Sigmoid colon (tissue), 7 donors: ENCODE data around the gene OMP. TPM values are rescaled to one million over a fixed set of nuclear protein-coding genes. Genes with fewer than 3 reads are reported as not detected.

Experiments
- DNase-seq: peaks from one replicate; pipeline ENCODE4 v3.0.0-alpha.2; 2019
- H3K27ac ChIP-seq, 4 donors: fragments of 200-600 bp; sonication (generic); one replicate each; pipeline ENCODE4 v1.5.1; 2016 to 2019; ENCODE audit warnings: mild to moderate bottlenecking in 1 of 4
- H3K27me3 ChIP-seq, 3 donors: fragments of 200-600 bp; sonication (generic); one replicate each; pipeline ENCODE4 v1.5.1; 2019; ENCODE audit warnings: mild to moderate bottlenecking in 1 of 3
- H3K36me3 ChIP-seq, 4 donors: fragments of 200-600 bp; sonication (generic); one replicate each; pipeline ENCODE4 v1.5.1; 2016 to 2019
- H3K4me1 ChIP-seq, 4 donors: fragments of 200-600 bp; sonication (generic); one replicate each; pipeline ENCODE4 v1.5.1; 2017 to 2019
- H3K4me3 ChIP-seq, 4 donors: fragments of 200-600 bp; sonication (generic); one replicate each; pipeline ENCODE4 v1.5.1; 2017 to 2019; ENCODE audit warnings: mild to moderate bottlenecking in 2 of 4, moderate library complexity in 1 of 4
- H3K9me3 ChIP-seq, 4 donors: fragments of 200-600 bp in 3 of 4; sonication (generic) in 3 of 4; one replicate each; pipeline versions ENCODE4 v1.5.1 to v1.6.1; 2013 to 2019
- EP300 ChIP-seq, 4 donors: sonication (generic); formaldehyde crosslinking; IDR thresholded peaks; one replicate each; pipeline ENCODE4 v1.6.1; 2017; ENCODE audit warnings: antibody characterized with exemption in 4 of 4
- POLR2A ChIP-seq, 2 donors: fragments of 450-650 bp; IDR thresholded peaks; one replicate each; pipeline ENCODE4 v1.6.1; 2016; ENCODE audit warnings: antibody characterized with exemption in 2 of 2, mild to moderate bottlenecking in 2 of 2, moderate library complexity in 2 of 2
- POLR2AphosphoS5 ChIP-seq, 4 donors: sonication (generic); formaldehyde crosslinking; IDR thresholded peaks; one replicate each; pipeline ENCODE4 v1.6.1; 2017; ENCODE audit warnings: antibody characterized with exemption in 4 of 4
- WGBS, 2 donors: extraction: QIAGEN DNeasy Blood & Tissue Kit; methylation state at CpG; one replicate each; pipeline ENCODE4 v1.1.7; 2013; 5-methylcytosine and 5-hydroxymethylcytosine counted together
- intact Hi-C: fragments of 100-400 bp; cut with DNase I; formaldehyde crosslinking; loops from one replicate; pipeline ENCODE4 v1.15.1; 2023
- polyA plus RNA-seq, 3 donors: library from polyadenylated mRNA; stranded (reverse); fragments of 200-250 nt; gene quantifications; one replicate each; pipeline ENCODE4 v1.2.3, GENCODE V29; 2013
- total RNA-seq, 4 donors: library from RNA; depleted of rRNA; stranded (reverse); fragments of >200 nt; gene quantifications; one replicate each; pipeline ENCODE4 v1.1.0, GENCODE V29; 2016
- TF ChIP-seq, protein P1 (sequence below), 4 experiments: fragments of 450-650 bp in 3 of 4; fragments of 200-600 bp in 1 of 4; IDR thresholded peaks; one replicate each; pipeline ENCODE4 v1.5.1; 2016 to 2019; ENCODE audit warnings: antibody characterized with exemption in 4 of 4, mild to moderate bottlenecking in 3 of 4, moderate library complexity in 2 of 4
- donor health status: healthy with polysubstance abuse.
- donor health status: Bipolar disorder and iron deficiency.
- donor health status: healthy.

Gene OMP
- total and polyA plus RNA-seq, 7 donors: 1.4 to 4.5 TPM; not detected in 5

DNA sequence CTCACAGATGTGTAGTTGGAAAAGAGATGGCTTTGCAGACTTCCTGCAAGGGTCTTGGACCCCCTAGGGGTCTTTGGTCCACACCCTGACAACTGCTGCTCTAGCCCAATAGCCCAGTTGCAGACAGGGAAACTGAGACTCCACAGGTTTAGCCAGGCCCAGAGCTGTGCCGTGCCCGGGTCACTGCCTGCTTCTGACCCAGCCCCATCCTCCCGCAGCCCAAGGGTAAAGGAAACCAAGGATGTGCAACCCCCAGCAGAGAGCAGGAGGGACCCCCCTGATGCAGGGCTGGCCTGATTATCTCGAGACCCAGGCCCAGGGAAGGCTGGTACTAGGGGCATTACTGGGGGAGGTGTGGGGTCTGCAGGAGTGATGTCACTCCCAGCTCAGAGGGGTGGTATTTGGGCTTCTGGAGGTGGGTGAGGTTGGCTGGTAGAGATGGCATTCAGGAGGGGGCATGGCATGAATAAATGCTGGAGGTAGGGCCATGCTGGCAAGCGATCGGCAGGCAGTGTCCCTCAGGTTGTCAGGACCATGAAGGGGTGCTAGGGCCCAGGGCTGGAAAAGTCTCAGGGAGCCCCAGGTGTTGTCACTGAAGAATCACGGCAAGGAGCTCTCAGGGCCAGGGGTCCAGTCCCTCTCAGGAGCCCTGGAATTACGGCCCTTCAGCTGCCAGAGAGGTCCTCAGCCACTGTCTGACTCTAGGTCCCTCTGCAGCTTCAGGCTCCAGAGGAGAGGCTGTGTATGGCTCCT is 46.5 kb downstream of the OMP start:
- Histone ChIP-seq H3K27me3 (peaks cover 0 to 18% (median 0%) of the 10 kb centered on the region in 3 donors), H3K36me3 (no peaks in the 10 kb centered on the region), H3K4me1 (peaks cover 0 to 10% (median 2%) of the 10 kb centered on the region in 4 donors), H3K9me3 (no peaks in the 10 kb centered on the region), H3K27ac (no peak overlapping the region), H3K4me3 (no peak overlapping the region)
- 94 to 95% methylated on average over 8 of the region's 8 CpGs for WGBS, 2 donors
- no peak for DNase-seq
- TF ChIP-seq, protein P1, sequence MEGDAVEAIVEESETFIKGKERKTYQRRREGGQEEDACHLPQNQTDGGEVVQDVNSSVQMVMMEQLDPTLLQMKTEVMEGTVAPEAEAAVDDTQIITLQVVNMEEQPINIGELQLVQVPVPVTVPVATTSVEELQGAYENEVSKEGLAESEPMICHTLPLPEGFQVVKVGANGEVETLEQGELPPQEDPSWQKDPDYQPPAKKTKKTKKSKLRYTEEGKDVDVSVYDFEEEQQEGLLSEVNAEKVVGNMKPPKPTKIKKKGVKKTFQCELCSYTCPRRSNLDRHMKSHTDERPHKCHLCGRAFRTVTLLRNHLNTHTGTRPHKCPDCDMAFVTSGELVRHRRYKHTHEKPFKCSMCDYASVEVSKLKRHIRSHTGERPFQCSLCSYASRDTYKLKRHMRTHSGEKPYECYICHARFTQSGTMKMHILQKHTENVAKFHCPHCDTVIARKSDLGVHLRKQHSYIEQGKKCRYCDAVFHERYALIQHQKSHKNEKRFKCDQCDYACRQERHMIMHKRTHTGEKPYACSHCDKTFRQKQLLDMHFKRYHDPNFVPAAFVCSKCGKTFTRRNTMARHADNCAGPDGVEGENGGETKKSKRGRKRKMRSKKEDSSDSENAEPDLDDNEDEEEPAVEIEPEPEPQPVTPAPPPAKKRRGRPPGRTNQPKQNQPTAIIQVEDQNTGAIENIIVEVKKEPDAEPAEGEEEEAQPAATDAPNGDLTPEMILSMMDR (IDR thresholded peaks at IDR 0.05): no peak
- TF ChIP-seq POLR2A (IDR thresholded peaks at IDR 0.05) (no peak), EP300 (IDR thresholded peaks at IDR 0.05) (no peak), POLR2AphosphoS5 (IDR thresholded peaks at IDR 0.05) (no peak)
- intact Hi-C loops: no loop called here

DNA sequence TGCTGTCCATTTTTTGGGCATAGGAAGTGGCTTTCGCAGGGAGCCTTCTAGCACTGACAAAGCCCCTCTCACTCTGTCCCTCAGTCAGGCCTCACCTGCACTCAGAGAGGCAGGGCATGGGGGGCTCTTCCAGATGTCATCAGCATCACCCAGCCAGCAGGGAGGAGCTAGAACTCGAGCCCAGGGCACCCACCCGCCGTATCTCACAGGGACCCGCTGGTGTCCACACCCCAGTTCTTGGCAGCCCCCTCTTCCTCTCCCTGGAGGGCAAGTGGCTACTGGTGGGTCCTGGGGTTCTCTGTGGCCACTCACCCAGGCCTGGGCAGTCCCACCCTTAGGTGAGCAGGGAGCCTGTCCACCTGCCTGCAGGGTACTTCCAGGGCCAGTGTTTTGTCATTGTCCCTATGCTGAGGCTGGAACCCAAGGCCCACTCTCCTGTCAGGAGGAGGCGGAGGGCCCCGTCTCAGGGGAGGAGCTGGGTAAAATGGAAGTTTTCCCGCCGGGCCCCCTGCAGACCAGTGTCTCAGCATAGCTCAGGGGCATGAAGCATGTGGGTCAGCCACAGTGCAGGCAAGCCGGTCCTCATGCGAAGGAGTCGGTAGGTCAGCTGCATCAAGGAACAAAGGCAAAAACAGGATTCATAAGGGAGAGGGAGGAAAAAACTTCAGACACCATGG is 47.2 kb downstream of the OMP start:
- H3K27ac ChIP-seq: no peak overlapping the region
- no peak overlapping the region for H3K4me3 ChIP-seq
- WGBS, 2 donors: 87 to 92% methylated on average over 12 of the region's 12 CpGs
- H3K27me3 ChIP-seq: peaks cover 0 to 18% (median 0%) of the 10 kb centered on the region in 3 donors
- peaks cover 0 to 17% (median 3%) of the 10 kb centered on the region in 4 donors for H3K4me1 ChIP-seq
- intact Hi-C loops: no loop called here
- H3K9me3 ChIP-seq: no peaks in the 10 kb centered on the region
- no peak for DNase-seq
- H3K36me3 ChIP-seq: no peaks in the 10 kb centered on the region
- TF ChIP-seq EP300 (IDR thresholded peaks at IDR 0.05) (no peak), POLR2A (IDR thresholded peaks at IDR 0.05) (no peak), POLR2AphosphoS5 (IDR thresholded peaks at IDR 0.05) (no peak)
- TF ChIP-seq, protein P1 (IDR thresholded peaks at IDR 0.05): no peak

DNA sequence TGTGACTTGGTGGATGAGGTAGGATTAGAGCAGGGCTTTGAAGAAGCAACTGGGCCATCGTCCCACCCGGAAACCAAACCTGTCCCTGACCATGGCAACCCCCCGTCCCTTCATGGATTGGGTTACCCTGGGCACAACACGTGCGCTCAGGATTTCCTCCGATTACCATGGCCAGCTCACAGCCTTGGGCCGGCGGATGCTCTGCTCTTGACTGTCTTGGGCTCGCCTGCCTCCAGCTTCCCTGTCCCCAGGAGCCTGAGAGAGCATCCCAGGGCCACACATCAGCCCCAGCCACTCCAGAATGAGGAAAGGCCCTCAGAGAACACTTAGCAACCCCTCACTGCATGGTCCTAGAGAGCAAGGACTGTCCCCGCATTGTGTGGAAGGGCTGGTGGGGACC is 48.2 kb downstream of the OMP start:
- intact Hi-C loops: no loop called here
- Histone ChIP-seq H3K9me3 (no peaks in the 10 kb centered on the region), H3K27me3 (peaks cover 0 to 18% (median 0%) of the 10 kb centered on the region in 3 donors), H3K27ac (no peak overlapping the region), H3K4me1 (peaks cover 0 to 17% (median 3%) of the 10 kb centered on the region in 4 donors), H3K4me3 (no peak overlapping the region), H3K36me3 (no peaks in the 10 kb centered on the region)
- no peak for DNase-seq
- 91 to 97% methylated on average over 10 of the region's 10 CpGs for WGBS, 2 donors
- TF ChIP-seq EP300 (IDR thresholded peaks at IDR 0.05) (no peak), POLR2AphosphoS5 (IDR thresholded peaks at IDR 0.05) (no peak), POLR2A (IDR thresholded peaks at IDR 0.05) (no peak)
- TF ChIP-seq, protein P1 (IDR thresholded peaks at IDR 0.05): no peak

DNA sequence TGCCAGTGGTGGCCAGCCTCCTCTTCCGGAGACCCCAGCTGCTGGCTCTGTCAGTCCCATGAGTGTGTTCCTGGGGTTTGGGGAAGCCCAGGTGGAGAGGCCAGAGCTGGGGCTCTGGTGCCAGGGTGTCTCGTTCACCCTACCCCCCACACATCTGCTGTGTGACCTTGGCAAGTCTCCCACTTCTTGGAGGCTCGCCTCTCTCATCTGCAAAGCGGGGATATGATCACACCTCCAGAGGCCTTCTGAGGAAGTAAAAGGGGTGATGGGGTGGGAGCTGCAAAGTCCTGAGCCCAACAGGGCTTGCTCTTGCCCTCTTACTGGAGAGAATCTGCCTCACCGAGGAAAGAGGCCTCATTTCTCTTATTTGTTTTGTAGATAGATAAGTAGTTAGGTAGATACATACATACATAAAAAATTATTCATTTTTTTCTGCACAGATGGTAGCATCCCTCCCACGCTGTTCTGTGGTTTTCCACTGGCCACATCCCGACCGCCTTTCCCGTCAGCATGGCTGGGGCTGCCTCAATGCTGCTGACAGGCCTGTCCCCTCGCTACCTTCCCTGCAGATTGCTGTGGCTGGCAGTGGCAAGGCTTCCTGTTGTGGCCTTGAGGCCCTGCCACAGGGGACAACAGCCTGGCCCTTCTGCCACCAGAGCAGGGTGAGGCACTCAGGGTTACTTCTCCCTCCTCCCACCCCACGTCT is 49.3 kb downstream of the OMP start:
- H3K4me3 ChIP-seq: no peak overlapping the region
- intact Hi-C loops: no loop called here
- DNase-seq: no peak
- WGBS, 2 donors: 59 to 76% methylated on average over 11 of the region's 11 CpGs
- peaks cover 0 to 17% (median 3%) of the 10 kb centered on the region in 4 donors for H3K4me1 ChIP-seq
- TF ChIP-seq, protein P1 (IDR thresholded peaks at IDR 0.05): no peak
- TF ChIP-seq POLR2AphosphoS5 (IDR thresholded peaks at IDR 0.05) (no peak), POLR2A (IDR thresholded peaks at IDR 0.05) (no peak), EP300 (IDR thresholded peaks at IDR 0.05) (no peak)
- no peaks in the 10 kb centered on the region for H3K9me3 ChIP-seq
- H3K27me3 ChIP-seq: peaks cover 0 to 15% (median 0%) of the 10 kb centered on the region in 3 donors
- H3K36me3 ChIP-seq: no peaks in the 10 kb centered on the region
- no peak overlapping the region for H3K27ac ChIP-seq
